HEK293 (cell line): Measurements from ENCODE around the gene SLC39A10.

Source experiments
- CTCF ChIA-PET: fragments of 350-600 bp; formaldehyde crosslinking; extraction: SDS; loops from one replicate; lab custom pipeline; 2021; ENCODE audit warnings: antibody characterized with exemption; lab: Yijun Ruan, JAX
- POLR2A ChIA-PET: fragments of 300-600 bp; formaldehyde crosslinking; extraction: SDS; loops from one replicate; lab custom pipeline; 2020; ENCODE audit warnings: antibody characterized with exemption, inconsistent platforms; lab: Yijun Ruan, JAX
- H3K27ac ChIP-seq: fragments of 200-500 bp; sonication (Bioruptor generic); 2 replicates; pipeline ENCODE4 v1.5.1; 2014; ENCODE audit warnings: low read depth, low read length, control low read depth, inconsistent platforms; ENCODE audit errors: extremely low read depth
- H3K36me3 ChIP-seq, 2 experiments: fragments of 200-500 bp in 1 of 2; sonication (Bioruptor generic) in 1 of 2; 1 replicate in 1 of 2; 2 replicates in 1 of 2; pipeline ENCODE4 v1.5.1; 2014 to 2017; ENCODE audit warnings: inconsistent platforms in 2 of 2, low read length in 2 of 2; ENCODE audit not compliant: control insufficient read depth in 2 of 2, insufficient read depth in 1 of 2
- H3K4me1 ChIP-seq: fragments of 200-500 bp; sonication (Bioruptor generic); 2 replicates; pipeline ENCODE4 v1.5.1; 2014; ENCODE audit warnings: mild to moderate bottlenecking, low read length, inconsistent platforms; ENCODE audit not compliant: control insufficient read depth, insufficient read depth
- H3K4me3 ChIP-seq: 2 replicates; pipeline ENCODE4 v1.5.1; 2011; ENCODE audit warnings: low read depth, mild to moderate bottlenecking, control low read depth, low read length, moderate library complexity
- H3K9me3 ChIP-seq: fragments of 200-500 bp; sonication (Bioruptor generic); 2 replicates; pipeline ENCODE4 v1.5.1; 2014; ENCODE audit warnings: low read depth, low read length, inconsistent platforms; ENCODE audit not compliant: control insufficient read depth, insufficient read depth
- EGR2 ChIP-seq: fragments of 450-650 bp; formaldehyde crosslinking; IDR thresholded peaks from 2 replicates; pipeline ENCODE4 v1.5.1; 2016; ENCODE audit warnings: low read depth, missing biosample characterization, missing genetic modification characterization
- HOXA7 ChIP-seq: sonication (generic); formaldehyde crosslinking; IDR thresholded peaks from 2 replicates; pipeline ENCODE4 v1.8.1; 2022; ENCODE audit warnings: missing genetic modification reagents, borderline replicate concordance
- HOXD13 ChIP-seq: sonication (generic); formaldehyde crosslinking; IDR thresholded peaks from 2 replicates; pipeline ENCODE4 v1.8.0; 2022; ENCODE audit warnings: missing genetic modification reagents, borderline replicate concordance
- OVOL3 ChIP-seq: fragments of 450-650 bp; formaldehyde crosslinking; IDR thresholded peaks from 2 replicates; pipeline ENCODE4 v1.5.1; 2016; ENCODE audit warnings: missing biosample characterization, missing genetic modification characterization
- RBAK ChIP-seq: fragments of 450-650 bp; formaldehyde crosslinking; IDR thresholded peaks from 2 replicates; pipeline ENCODE4 v1.5.1; 2016; ENCODE audit warnings: missing biosample characterization, missing genetic modification characterization
- TRIM28 ChIP-seq: IDR thresholded peaks from 2 replicates; pipeline ENCODE4 v1.6.1; 2011; ENCODE audit warnings: low read length, control low read depth, borderline replicate concordance
- ZBTB8A ChIP-seq: fragments of 450-650 bp; formaldehyde crosslinking; IDR thresholded peaks from 2 replicates; pipeline ENCODE4 v1.5.1; 2016; ENCODE audit warnings: missing biosample characterization, missing genetic modification characterization
- ZFHX2 ChIP-seq: fragments of 450-650 bp; formaldehyde crosslinking; conservative IDR thresholded peaks from 2 replicates; pipeline ENCODE4 v1.5.1; 2016; ENCODE audit warnings: missing biosample characterization, missing genetic modification characterization
- ZNF121 ChIP-seq: fragments of 450-650 bp; formaldehyde crosslinking; IDR thresholded peaks from 2 replicates; pipeline ENCODE4 v1.5.1; 2016; ENCODE audit warnings: missing biosample characterization, missing genetic modification characterization
- ZNF140 ChIP-seq: fragments of 450-650 bp; formaldehyde crosslinking; IDR thresholded peaks from 2 replicates; pipeline ENCODE4 v1.5.1; 2016; ENCODE audit warnings: missing biosample characterization, missing genetic modification characterization
- ZNF292 ChIP-seq: fragments of 450-650 bp; formaldehyde crosslinking; IDR thresholded peaks from 2 replicates; pipeline ENCODE4 v1.5.1; 2016; ENCODE audit warnings: low read depth, missing biosample characterization, missing genetic modification characterization, borderline replicate concordance
- ZNF324 ChIP-seq: fragments of 450-650 bp; formaldehyde crosslinking; IDR thresholded peaks from 2 replicates; pipeline ENCODE4 v1.5.1; 2016; ENCODE audit warnings: missing biosample characterization, missing genetic modification characterization
- ZNF596 ChIP-seq: fragments of 450-650 bp; IDR thresholded peaks from 2 replicates; pipeline ENCODE4 v1.5.0; 2018; ENCODE audit warnings: missing biosample characterization, mild to moderate bottlenecking, missing genetic modification characterization, moderate library complexity
- ZNF658 ChIP-seq: fragments of 450-650 bp; formaldehyde crosslinking; IDR thresholded peaks from 2 replicates; pipeline ENCODE4; 2016; ENCODE audit warnings: missing biosample characterization, missing genetic modification characterization
- ZNF777 ChIP-seq: fragments of 450-650 bp; formaldehyde crosslinking; IDR thresholded peaks from 2 replicates; pipeline ENCODE4 v1.5.1; 2017; ENCODE audit warnings: missing biosample characterization, missing genetic modification characterization, borderline replicate concordance
- TF ChIP-seq, protein P1 (sequence below): fragments of 450-650 bp; formaldehyde crosslinking; IDR thresholded peaks from 2 replicates; pipeline ENCODE4 v1.5.1; 2016; ENCODE audit warnings: missing biosample characterization, missing genetic modification characterization
- TF ChIP-seq, protein P2 (sequence below): fragments of 450-650 bp; formaldehyde crosslinking; IDR thresholded peaks from 2 replicates; pipeline ENCODE4 v1.5.1; 2017; ENCODE audit warnings: missing biosample characterization, missing genetic modification characterization
- TF ChIP-seq, protein P3 (sequence below): fragments of 450-650 bp; formaldehyde crosslinking; IDR thresholded peaks from 2 replicates; pipeline ENCODE4 v1.5.1; 2016; ENCODE audit warnings: missing biosample characterization, missing genetic modification characterization
- TF ChIP-seq, protein P4 (sequence below): fragments of 450-650 bp; formaldehyde crosslinking; IDR thresholded peaks from 2 replicates; pipeline ENCODE4 v1.5.1; 2016; ENCODE audit warnings: missing biosample characterization, missing genetic modification characterization
- TF ChIP-seq, protein P5 (sequence below): fragments of 450-650 bp; formaldehyde crosslinking; IDR thresholded peaks from 2 replicates; pipeline ENCODE4 v1.5.1; 2016; ENCODE audit warnings: missing biosample characterization, missing genetic modification characterization

The SLC39A10 gene

DNA sequence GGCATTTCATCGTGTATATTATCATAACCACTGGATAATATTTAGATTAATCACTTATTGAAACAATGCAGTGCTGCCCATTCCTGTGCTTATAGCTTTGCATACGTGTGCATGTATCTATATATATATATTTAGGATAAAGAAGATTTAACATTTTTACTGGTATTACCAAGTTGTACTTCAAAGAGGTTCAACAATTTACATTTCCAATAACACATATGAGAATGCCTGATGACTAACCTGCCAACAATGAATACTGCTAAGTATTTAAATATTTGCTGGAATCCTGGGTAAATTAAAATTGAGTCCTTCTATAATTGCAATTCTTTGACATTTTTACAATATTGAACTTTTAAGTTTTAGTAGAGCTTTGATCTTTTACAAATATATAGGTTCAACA, 111.4 kb downstream of the SLC39A10 start:
- H3K27ac ChIP-seq, result no peak overlapping the region
- CTCF ChIA-PET, result no interaction called here
- H3K4me1 ChIP-seq, result no peaks in the 10 kb centered on the region
- no peak overlapping the region for H3K4me3 ChIP-seq
- POLR2A ChIA-PET, result no interaction called here
- H3K9me3 ChIP-seq, result no peaks in the 10 kb centered on the region
- TF ChIP-seq ZNF324 (tag by site-specific recombination), result no peak
- TF ChIP-seq RBAK (tag by site-specific recombination), result no peak
- no peak for TF ChIP-seq ZNF596
- TF ChIP-seq, protein P1, sequence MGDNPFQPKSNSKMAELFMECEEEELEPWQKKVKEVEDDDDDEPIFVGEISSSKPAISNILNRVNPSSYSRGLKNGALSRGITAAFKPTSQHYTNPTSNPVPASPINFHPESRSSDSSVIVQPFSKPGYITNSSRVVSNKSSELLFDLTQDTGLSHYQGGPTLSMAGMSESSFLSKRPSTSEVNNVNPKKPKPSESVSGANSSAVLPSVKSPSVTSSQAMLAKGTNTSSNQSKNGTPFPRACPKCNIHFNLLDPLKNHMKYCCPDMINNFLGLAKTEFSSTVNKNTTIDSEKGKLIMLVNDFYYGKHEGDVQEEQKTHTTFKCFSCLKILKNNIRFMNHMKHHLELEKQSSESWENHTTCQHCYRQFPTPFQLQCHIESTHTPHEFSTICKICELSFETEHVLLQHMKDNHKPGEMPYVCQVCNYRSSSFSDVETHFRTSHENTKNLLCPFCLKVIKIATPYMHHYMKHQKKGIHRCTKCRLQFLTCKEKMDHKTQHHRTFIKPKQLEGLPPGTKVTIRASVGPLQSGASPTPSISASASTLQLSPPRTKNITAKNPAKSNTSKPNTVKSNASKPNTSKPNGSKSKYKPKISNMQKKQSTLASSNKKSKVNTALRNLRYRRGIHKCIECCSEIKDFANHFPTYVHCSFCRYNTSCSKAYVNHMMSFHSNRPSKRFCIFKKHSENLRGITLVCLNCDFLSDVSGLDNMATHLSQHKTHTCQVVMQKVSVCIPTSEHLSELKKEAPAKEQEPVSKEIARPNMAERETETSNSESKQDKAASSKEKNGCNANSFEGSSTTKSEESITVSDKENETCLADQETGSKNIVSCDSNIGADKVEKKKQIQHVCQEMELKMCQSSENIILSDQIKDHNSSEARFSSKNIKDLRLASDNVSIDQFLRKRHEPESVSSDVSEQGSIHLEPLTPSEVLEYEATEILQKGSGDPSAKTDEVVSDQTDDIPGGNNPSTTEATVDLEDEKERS (tag by site-specific recombination), result no peak
- no peak for TF ChIP-seq HOXA7 (CRISPR knock-in tag)
- no peak for TF ChIP-seq ZNF121 (tag by site-specific recombination)
- TF ChIP-seq, protein P2, sequence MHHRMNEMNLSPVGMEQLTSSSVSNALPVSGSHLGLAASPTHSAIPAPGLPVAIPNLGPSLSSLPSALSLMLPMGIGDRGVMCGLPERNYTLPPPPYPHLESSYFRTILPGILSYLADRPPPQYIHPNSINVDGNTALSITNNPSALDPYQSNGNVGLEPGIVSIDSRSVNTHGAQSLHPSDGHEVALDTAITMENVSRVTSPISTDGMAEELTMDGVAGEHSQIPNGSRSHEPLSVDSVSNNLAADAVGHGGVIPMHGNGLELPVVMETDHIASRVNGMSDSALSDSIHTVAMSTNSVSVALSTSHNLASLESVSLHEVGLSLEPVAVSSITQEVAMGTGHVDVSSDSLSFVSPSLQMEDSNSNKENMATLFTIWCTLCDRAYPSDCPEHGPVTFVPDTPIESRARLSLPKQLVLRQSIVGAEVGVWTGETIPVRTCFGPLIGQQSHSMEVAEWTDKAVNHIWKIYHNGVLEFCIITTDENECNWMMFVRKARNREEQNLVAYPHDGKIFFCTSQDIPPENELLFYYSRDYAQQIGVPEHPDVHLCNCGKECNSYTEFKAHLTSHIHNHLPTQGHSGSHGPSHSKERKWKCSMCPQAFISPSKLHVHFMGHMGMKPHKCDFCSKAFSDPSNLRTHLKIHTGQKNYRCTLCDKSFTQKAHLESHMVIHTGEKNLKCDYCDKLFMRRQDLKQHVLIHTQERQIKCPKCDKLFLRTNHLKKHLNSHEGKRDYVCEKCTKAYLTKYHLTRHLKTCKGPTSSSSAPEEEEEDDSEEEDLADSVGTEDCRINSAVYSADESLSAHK (tag by site-specific recombination), result no peak
- TF ChIP-seq OVOL3 (tag by site-specific recombination), result no peak
- TF ChIP-seq ZNF292 (tag by site-specific recombination), result no peak
- no peak for TF ChIP-seq ZNF140 (tag by site-specific recombination)
- TF ChIP-seq ZBTB8A, result no peak
- no peak for TF ChIP-seq EGR2 (tag by site-specific recombination)
- TF ChIP-seq, protein P3, sequence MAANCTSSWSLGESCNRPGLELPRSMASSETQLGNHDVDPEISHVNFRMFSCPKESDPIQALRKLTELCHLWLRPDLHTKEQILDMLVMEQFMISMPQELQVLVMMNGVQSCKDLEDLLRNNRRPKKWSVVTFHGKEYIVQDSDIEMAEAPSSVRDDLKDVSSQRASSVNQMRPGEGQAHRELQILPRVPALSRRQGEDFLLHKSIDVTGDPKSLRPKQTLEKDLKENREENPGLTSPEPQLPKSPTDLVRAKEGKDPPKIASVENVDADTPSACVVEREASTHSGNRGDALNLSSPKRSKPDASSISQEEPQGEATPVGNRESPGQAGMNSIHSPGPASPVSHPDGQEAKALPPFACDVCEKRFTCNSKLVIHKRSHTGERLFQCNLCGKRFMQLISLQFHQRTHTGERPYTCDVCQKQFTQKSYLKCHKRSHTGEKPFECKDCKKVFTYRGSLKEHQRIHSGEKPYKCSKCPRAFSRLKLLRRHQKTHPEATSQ (tag by site-specific recombination), result no peak
- TF ChIP-seq, protein P4, sequence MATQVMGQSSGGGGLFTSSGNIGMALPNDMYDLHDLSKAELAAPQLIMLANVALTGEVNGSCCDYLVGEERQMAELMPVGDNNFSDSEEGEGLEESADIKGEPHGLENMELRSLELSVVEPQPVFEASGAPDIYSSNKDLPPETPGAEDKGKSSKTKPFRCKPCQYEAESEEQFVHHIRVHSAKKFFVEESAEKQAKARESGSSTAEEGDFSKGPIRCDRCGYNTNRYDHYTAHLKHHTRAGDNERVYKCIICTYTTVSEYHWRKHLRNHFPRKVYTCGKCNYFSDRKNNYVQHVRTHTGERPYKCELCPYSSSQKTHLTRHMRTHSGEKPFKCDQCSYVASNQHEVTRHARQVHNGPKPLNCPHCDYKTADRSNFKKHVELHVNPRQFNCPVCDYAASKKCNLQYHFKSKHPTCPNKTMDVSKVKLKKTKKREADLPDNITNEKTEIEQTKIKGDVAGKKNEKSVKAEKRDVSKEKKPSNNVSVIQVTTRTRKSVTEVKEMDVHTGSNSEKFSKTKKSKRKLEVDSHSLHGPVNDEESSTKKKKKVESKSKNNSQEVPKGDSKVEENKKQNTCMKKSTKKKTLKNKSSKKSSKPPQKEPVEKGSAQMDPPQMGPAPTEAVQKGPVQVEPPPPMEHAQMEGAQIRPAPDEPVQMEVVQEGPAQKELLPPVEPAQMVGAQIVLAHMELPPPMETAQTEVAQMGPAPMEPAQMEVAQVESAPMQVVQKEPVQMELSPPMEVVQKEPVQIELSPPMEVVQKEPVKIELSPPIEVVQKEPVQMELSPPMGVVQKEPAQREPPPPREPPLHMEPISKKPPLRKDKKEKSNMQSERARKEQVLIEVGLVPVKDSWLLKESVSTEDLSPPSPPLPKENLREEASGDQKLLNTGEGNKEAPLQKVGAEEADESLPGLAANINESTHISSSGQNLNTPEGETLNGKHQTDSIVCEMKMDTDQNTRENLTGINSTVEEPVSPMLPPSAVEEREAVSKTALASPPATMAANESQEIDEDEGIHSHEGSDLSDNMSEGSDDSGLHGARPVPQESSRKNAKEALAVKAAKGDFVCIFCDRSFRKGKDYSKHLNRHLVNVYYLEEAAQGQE, result no peak
- H3K36me3 ChIP-seq, result no peaks in the 10 kb centered on the region

DNA sequence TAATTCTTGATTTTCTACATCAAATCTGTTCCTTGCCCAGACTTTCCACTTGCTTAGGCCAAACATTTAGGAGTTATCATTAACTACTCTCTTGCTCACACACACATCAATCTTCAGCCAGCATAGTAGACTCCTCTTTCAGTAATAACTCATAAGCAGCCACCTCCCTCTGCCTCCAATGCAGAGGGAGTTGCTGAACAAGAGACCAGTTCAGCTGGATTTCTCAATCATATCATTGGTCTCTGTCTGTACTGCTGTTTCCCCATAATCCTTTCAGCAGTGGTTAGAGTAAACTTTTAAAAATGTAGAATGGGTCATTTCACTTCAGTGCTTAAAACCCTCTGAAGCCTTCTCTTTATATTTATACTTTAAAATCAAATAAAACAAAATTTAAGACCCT, 112.9 kb downstream of the SLC39A10 start:
- ChIA-PET POLR2A (no interaction called here), CTCF (no interaction called here)

More for the DNA sequence above, 112.9 kb downstream of the SLC39A10 start:
- Histone ChIP-seq H3K36me3 (no peaks in the 10 kb centered on the region), H3K27ac (no peak overlapping the region), H3K4me3 (no peak overlapping the region), H3K9me3 (no peaks in the 10 kb centered on the region), H3K4me1 (no peaks in the 10 kb centered on the region)
- TF ChIP-seq, protein P3 (tag by site-specific recombination), result no peak
- no peak for TF ChIP-seq ZNF658
- no peak for TF ChIP-seq ZFHX2 (tag by site-specific recombination)
- TF ChIP-seq HOXD13 (CRISPR knock-in tag), result no peak
- TF ChIP-seq, protein P5, sequence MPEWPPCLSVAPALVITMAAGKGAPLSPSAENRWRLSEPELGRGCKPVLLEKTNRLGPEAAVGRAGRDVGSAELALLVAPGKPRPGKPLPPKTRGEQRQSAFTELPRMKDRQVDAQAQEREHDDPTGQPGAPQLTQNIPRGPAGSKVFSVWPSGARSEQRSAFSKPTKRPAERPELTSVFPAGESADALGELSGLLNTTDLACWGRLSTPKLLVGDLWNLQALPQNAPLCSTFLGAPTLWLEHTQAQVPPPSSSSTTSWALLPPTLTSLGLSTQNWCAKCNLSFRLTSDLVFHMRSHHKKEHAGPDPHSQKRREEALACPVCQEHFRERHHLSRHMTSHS (tag by site-specific recombination), result no peak
- no peak for TF ChIP-seq TRIM28
- TF ChIP-seq, protein P2 (tag by site-specific recombination), result no peak
- TF ChIP-seq ZNF777 (tag by site-specific recombination), result no peak
